ENCODE data around the gene CWC22. TPM values are rescaled to one million over a fixed set of nuclear protein-coding genes. Genes with fewer than 3 reads are reported as not detected.

Gene CWC22
- total and polyA plus RNA-seq, 2 donors = 14.1 to 31.0 TPM

- no peak for DNase-seq (ENCODE audit: extremely low spot score)
- H3K4me1 ChIP-seq (ENCODE audit: insufficient read depth) = no peaks in the 10 kb centered on the region
- H3K27ac ChIP-seq (ENCODE audit: low read depth) = no peak overlapping the region
- 47% methylated on average over 2 of the region's 2 CpGs for WGBS
- H3K4me3 ChIP-seq (ENCODE audit: low read depth, low read length) = no peak overlapping the region
- H3K36me3 ChIP-seq (ENCODE audit: insufficient read depth) = peaks cover 2% of the 10 kb centered on the region
These were observed 81.4 kb downstream of the CWC22 start for GRCh38 chr2:179925713-179926112.

GRCh38 chr2:179917272-179917671 is 89.8 kb downstream of the CWC22 start:
- Histone ChIP-seq H3K4me1 (ENCODE audit: insufficient read depth) (no peaks in the 10 kb centered on the region), H3K4me3 (ENCODE audit: low read depth, low read length) (no peak overlapping the region), H3K27ac (ENCODE audit: low read depth) (no peak overlapping the region), H3K36me3 (ENCODE audit: insufficient read depth) (no peaks in the 10 kb centered on the region)
- DNase-seq (ENCODE audit: extremely low spot score) = no peak

- no peak overlapping the region for H3K27ac ChIP-seq (ENCODE audit: low read depth)
These were observed 91.6 kb downstream of the CWC22 start for GRCh38 chr2:179915395-179915992.

GRCh38 chr2:179913809-179914208 is 93.3 kb downstream of the CWC22 start:
- WGBS = 86% methylated on average over 4 of the region's 4 CpGs
- H3K4me1 ChIP-seq (ENCODE audit: insufficient read depth) = no peaks in the 10 kb centered on the region
- no peak for DNase-seq (ENCODE audit: extremely low spot score)
- H3K27ac ChIP-seq (ENCODE audit: low read depth) = no peak overlapping the region
- no peak overlapping the region for H3K4me3 ChIP-seq (ENCODE audit: low read depth, low read length)
- H3K36me3 ChIP-seq (ENCODE audit: insufficient read depth) = no peaks in the 10 kb centered on the region

More at GRCh38 chr2:179915395-179915992, 91.6 kb downstream of the CWC22 start:
- 49% methylated on average over 1 of the region's 1 CpG for WGBS
- no peak for DNase-seq (ENCODE audit: extremely low spot score)
- no peaks in the 10 kb centered on the region for H3K36me3 ChIP-seq (ENCODE audit: insufficient read depth)
- H3K4me1 ChIP-seq (ENCODE audit: insufficient read depth) = no peaks in the 10 kb centered on the region
- no peak overlapping the region for H3K4me3 ChIP-seq (ENCODE audit: low read depth, low read length)

- no peak for DNase-seq (ENCODE audit: extremely low spot score)
- H3K4me3 ChIP-seq (ENCODE audit: low read depth, low read length) = no peak overlapping the region
- 84% methylated on average over 3 of the region's 3 CpGs for WGBS
- H3K27ac ChIP-seq (ENCODE audit: low read depth) = no peak overlapping the region
- no peaks in the 10 kb centered on the region for H3K4me1 ChIP-seq (ENCODE audit: insufficient read depth)
- no peaks in the 10 kb centered on the region for H3K36me3 ChIP-seq (ENCODE audit: insufficient read depth)
These were observed 95.5 kb downstream of the CWC22 start for GRCh38 chr2:179911569-179911968.

GRCh38 chr2:179910735-179911113 is 96.4 kb downstream of the CWC22 start:
- 70% methylated on average over 3 of the region's 3 CpGs for WGBS
- H3K4me1 ChIP-seq (ENCODE audit: insufficient read depth) = no peaks in the 10 kb centered on the region
- H3K4me3 ChIP-seq (ENCODE audit: low read depth, low read length) = no peak overlapping the region
- DNase-seq (ENCODE audit: extremely low spot score) = no peak
- H3K27ac ChIP-seq (ENCODE audit: low read depth) = no peak overlapping the region
- H3K36me3 ChIP-seq (ENCODE audit: insufficient read depth) = no peaks in the 10 kb centered on the region

- H3K4me1 ChIP-seq (ENCODE audit: insufficient read depth) = no peaks in the 10 kb centered on the region
- H3K27ac ChIP-seq (ENCODE audit: low read depth) = no peak overlapping the region
- no peaks in the 10 kb centered on the region for H3K36me3 ChIP-seq (ENCODE audit: insufficient read depth)
- DNase-seq (ENCODE audit: extremely low spot score) = no peak
- 59% methylated on average over 6 of the region's 6 CpGs for WGBS
- H3K4me3 ChIP-seq (ENCODE audit: low read depth, low read length) = no peak overlapping the region
These were observed 97.0 kb downstream of the CWC22 start for GRCh38 chr2:179909845-179910734.

GRCh38 chr2:179900655-179901054 is 106.4 kb downstream of the CWC22 start:
- DNase-seq (ENCODE audit: extremely low spot score) = no peak
- H3K27ac ChIP-seq (ENCODE audit: low read depth) = no peak overlapping the region
- no peaks in the 10 kb centered on the region for H3K4me1 ChIP-seq (ENCODE audit: insufficient read depth)
- no peak overlapping the region for H3K4me3 ChIP-seq (ENCODE audit: low read depth, low read length)
- WGBS = 31% methylated on average over 5 of the region's 5 CpGs
- no peaks in the 10 kb centered on the region for H3K36me3 ChIP-seq (ENCODE audit: insufficient read depth)

- H3K36me3 ChIP-seq (ENCODE audit: insufficient read depth) = no peaks in the 10 kb centered on the region
- H3K27ac ChIP-seq (ENCODE audit: low read depth) = no peak overlapping the region
These were observed 107.4 kb downstream of the CWC22 start for GRCh38 chr2:179899666-179900065.

GRCh38 chr2:179898873-179899272 is 108.2 kb downstream of the CWC22 start:
- WGBS = 86% methylated on average over 4 of the region's 4 CpGs
- no peak for DNase-seq (ENCODE audit: extremely low spot score)
- Histone ChIP-seq H3K4me3 (ENCODE audit: low read depth, low read length) (no peak overlapping the region), H3K4me1 (ENCODE audit: insufficient read depth) (no peaks in the 10 kb centered on the region), H3K36me3 (ENCODE audit: insufficient read depth) (no peaks in the 10 kb centered on the region), H3K27ac (ENCODE audit: low read depth) (no peak overlapping the region)

More at GRCh38 chr2:179899666-179900065, 107.4 kb downstream of the CWC22 start:
- no peak for DNase-seq (ENCODE audit: extremely low spot score)
- WGBS = 99% methylated on average over 1 of the region's 1 CpG
- Histone ChIP-seq H3K4me1 (ENCODE audit: insufficient read depth) (no peaks in the 10 kb centered on the region), H3K4me3 (ENCODE audit: low read depth, low read length) (no peak overlapping the region)

Small RNA genes lying within 50 kb of the gene (small RNA-seq; reads per million reads assigned to genes)
- gene RF00416 = not detected

Other genes with a start within 250 kb of the CWC22 start
- gene ZNF385B, start 145.7 kb downstream of the CWC22 start, total RNA-seq = 2.5 TPM
- gene ZNF385B, start 145.7 kb downstream of the CWC22 start, polyA plus RNA-seq = 0.47 TPM